Neural progenitor cell (in vitro differentiated cells): ENCODE data around the gene EPDR1. TPM values are rescaled to one million over a fixed set of nuclear protein-coding genes. Genes with fewer than 3 reads are reported as not detected.

Experiments
- DNase-seq: peaks from one replicate; pipeline ENCODE4 v3.0.0-alpha.2; 2016; ENCODE audit warnings: low spot score
- H2AFZ ChIP-seq: fragments of 200-600 bp; sonication (generic); replicated peaks from 2 replicates; pipeline ENCODE4 v1.6.1; 2016; ENCODE audit warnings: antibody characterized with exemption
- H3F3A ChIP-seq: fragments of 200-600 bp; sonication (generic); 2 replicates; pipeline ENCODE4 v1.6.1; 2016; ENCODE audit warnings: antibody characterized with exemption, low read depth
- H3K27ac ChIP-seq: fragments of 200-600 bp; sonication (generic); 2 replicates; pipeline ENCODE4 v1.5.1; 2016; ENCODE audit warnings: mild to moderate bottlenecking
- H3K27me3 ChIP-seq: fragments of 200-600 bp; sonication (generic); 2 replicates; pipeline ENCODE4 v1.6.1; 2016; ENCODE audit warnings: mild to moderate bottlenecking, moderate library complexity
- H3K36me3 ChIP-seq: fragments of 200-600 bp; sonication (generic); 2 replicates; pipeline ENCODE4 v1.5.1; 2016
- H3K4me1 ChIP-seq: fragments of 200-600 bp; sonication (generic); 2 replicates; pipeline ENCODE4 v1.6.1; 2016; ENCODE audit warnings: mixed run types
- H3K4me2 ChIP-seq: fragments of 200-600 bp; sonication (generic); 2 replicates; pipeline ENCODE4 v1.6.1; 2016
- H3K4me3 ChIP-seq: fragments of 200-600 bp; sonication (generic); 2 replicates; pipeline ENCODE4 v1.5.1; 2016
- H3K79me2 ChIP-seq: fragments of 200-600 bp; sonication (generic); 2 replicates; pipeline ENCODE4 v1.6.1; 2016; ENCODE audit warnings: low read depth
- H3K9ac ChIP-seq: fragments of 200-600 bp; sonication (generic); 2 replicates; pipeline ENCODE4 v1.6.1; 2016
- H3K9me3 ChIP-seq: fragments of 200-600 bp; sonication (generic); 2 replicates; pipeline ENCODE4 v1.5.1; 2016; ENCODE audit warnings: low read depth
- H4K20me1 ChIP-seq: fragments of 200-600 bp; sonication (generic); 2 replicates; pipeline ENCODE4 v1.6.1; 2016; ENCODE audit warnings: low read depth
- H3K27ac Mint-ChIP-seq: 3 replicates; pipeline ENCODE4 v1.8.0; 2021; ENCODE audit warnings: mixed read lengths
- H3K27me3 Mint-ChIP-seq: 2 replicates; pipeline ENCODE4 v1.8.0; 2022; ENCODE audit warnings: low read depth, mild to moderate bottlenecking, inconsistent platforms, moderate library complexity, mixed read lengths; ENCODE audit not compliant: insufficient read depth
- H3K36me3 Mint-ChIP-seq: 3 replicates; pipeline ENCODE4 v1.8.0; 2021; ENCODE audit warnings: mixed read lengths
- H3K4me1 Mint-ChIP-seq: 3 replicates; pipeline ENCODE4 v1.8.0; 2021; ENCODE audit warnings: mixed read lengths
- H3K4me3 Mint-ChIP-seq: 3 replicates; pipeline ENCODE4 v1.8.0; 2021; ENCODE audit warnings: mild to moderate bottlenecking, moderate library complexity, mixed read lengths
- H3K9me3 Mint-ChIP-seq: 3 replicates; pipeline ENCODE4 v1.8.0; 2020; ENCODE audit warnings: mixed read lengths
- EZH2 ChIP-seq: fragments of 200-600 bp; sonication (generic); IDR thresholded peaks from 2 replicates; pipeline ENCODE4 v1.6.1; 2017; ENCODE audit warnings: antibody characterized with exemption, mild to moderate bottlenecking, moderate library complexity
- EZH2phosphoT487 ChIP-seq: fragments of 200-600 bp; sonication (generic); IDR thresholded peaks from 2 replicates; pipeline ENCODE4 v1.6.1; 2017; ENCODE audit warnings: antibody characterized with exemption
- total RNA-seq: library from RNA; depleted of rRNA; stranded (reverse); fragments of >200 nt; gene quantifications from 2 replicates; pipeline ENCODE4 v1.2.3, GENCODE V29; 2015; ENCODE audit warnings: low replicate concordance
- TF ChIP-seq, protein P1 (sequence below): fragments of 200-600 bp; sonication (generic); IDR thresholded peaks from 2 replicates; pipeline ENCODE4 v1.5.1; 2017; ENCODE audit warnings: antibody characterized with exemption, mild to moderate bottlenecking

The EPDR1 gene
- 6.8 and 10.6 TPM in 2 replicates for total RNA-seq

DNA sequence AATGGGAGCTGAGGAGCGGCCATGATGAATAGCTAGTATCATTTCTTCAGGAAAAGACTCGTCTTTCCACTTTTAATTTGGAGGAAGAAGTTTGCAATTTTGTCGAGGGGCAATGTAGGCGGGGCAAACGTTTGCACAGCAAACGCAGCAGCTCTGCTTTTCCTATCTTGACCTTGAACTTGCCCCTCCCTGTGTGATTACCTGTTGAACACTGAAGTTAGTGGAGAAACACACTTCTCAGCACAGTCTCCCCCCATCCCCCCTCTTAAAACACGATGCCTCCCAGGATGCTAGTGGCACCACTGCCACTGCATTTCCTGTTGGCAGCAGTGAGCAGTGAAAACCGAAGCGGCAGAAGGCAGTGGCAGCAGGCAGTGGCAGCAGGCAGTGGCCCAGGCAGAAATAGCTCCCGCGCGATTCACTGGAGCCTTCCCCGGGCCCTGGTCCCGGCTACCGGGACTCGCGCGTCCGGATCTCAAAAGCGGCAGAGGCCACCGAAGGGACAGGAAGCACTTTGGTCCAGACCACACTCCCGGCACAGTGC is at the start of gene EPDR1:
Gene EPDR1 (plus strand): TSS at position 336 of the 544 bp plus-strand sequence. CDS start 300 bp downstream, outside the sequence.
- peaks cover 18% of the 10 kb centered on the region for H3K4me1 Mint-ChIP-seq
- Histone ChIP-seq H3K36me3 (no peaks in the 10 kb centered on the region), H4K20me1 (no peaks in the 10 kb centered on the region), H3K27me3 (peaks cover 61% of the 10 kb centered on the region), H3K9ac (no peak within 1 kb of the TSS), H2AFZ (peak within 1 kb of the TSS; percentile 96), H3K79me2 (no peaks in the 10 kb centered on the region), H3K4me1 (no peaks in the 10 kb centered on the region), H3K27ac (no peak within 1 kb of the TSS), H3K4me3 (peak within 1 kb of the TSS; percentile 65), H3F3A (no peaks in the 10 kb centered on the region), H3K9me3 (peaks cover 2% of the 10 kb centered on the region), H3K4me2 (peak within 1 kb of the TSS; percentile 83)
- H3K9me3 Mint-ChIP-seq, result peaks cover 4% of the 10 kb centered on the region
- peak within 1 kb of the TSS; percentile 77 for H3K27ac Mint-ChIP-seq
- H3K36me3 Mint-ChIP-seq, result no peaks in the 10 kb centered on the region
- H3K4me3 Mint-ChIP-seq, result peak within 1 kb of the TSS; percentile 91
- H3K27me3 Mint-ChIP-seq, result peaks cover 40% of the 10 kb centered on the region
- peak; percentile 70 for DNase-seq
- TF ChIP-seq EZH2, result peak; percentile 33
- TF ChIP-seq, protein P1, sequence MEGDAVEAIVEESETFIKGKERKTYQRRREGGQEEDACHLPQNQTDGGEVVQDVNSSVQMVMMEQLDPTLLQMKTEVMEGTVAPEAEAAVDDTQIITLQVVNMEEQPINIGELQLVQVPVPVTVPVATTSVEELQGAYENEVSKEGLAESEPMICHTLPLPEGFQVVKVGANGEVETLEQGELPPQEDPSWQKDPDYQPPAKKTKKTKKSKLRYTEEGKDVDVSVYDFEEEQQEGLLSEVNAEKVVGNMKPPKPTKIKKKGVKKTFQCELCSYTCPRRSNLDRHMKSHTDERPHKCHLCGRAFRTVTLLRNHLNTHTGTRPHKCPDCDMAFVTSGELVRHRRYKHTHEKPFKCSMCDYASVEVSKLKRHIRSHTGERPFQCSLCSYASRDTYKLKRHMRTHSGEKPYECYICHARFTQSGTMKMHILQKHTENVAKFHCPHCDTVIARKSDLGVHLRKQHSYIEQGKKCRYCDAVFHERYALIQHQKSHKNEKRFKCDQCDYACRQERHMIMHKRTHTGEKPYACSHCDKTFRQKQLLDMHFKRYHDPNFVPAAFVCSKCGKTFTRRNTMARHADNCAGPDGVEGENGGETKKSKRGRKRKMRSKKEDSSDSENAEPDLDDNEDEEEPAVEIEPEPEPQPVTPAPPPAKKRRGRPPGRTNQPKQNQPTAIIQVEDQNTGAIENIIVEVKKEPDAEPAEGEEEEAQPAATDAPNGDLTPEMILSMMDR, result no peak

DNA sequence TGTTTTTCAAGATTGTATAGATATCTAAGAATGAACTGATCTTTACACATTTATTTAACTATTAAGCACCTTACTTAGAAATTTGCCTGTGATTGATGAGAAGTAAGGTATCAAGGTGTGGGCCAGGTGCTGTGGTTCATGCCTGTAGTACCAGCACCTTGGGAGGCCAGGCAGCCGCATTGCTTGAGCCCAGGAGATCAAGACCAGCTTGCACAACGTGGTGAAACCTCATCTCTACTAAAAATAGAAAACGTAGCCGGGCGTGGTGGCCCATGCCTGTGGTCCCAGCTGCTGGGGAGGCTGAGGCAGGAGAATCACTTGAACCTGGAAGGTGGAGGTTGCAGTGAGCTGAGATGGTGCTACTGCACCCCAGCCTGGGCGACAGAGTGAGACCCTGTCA is 38.4 kb upstream of the EPDR1 start:
- TF ChIP-seq EZH2phosphoT487 (no peak), EZH2 (no peak)
- TF ChIP-seq, protein P1, result no peak
- Histone ChIP-seq H3K27me3 (no peaks in the 10 kb centered on the region), H3K27ac (no peak overlapping the region), H3K4me2 (no peak overlapping the region), H3K4me1 (no peaks in the 10 kb centered on the region), H2AFZ (no peak overlapping the region), H3F3A (no peaks in the 10 kb centered on the region), H4K20me1 (no peaks in the 10 kb centered on the region), H3K36me3 (no peaks in the 10 kb centered on the region), H3K4me3 (no peak overlapping the region), H3K9me3 (no peaks in the 10 kb centered on the region), H3K9ac (no peak overlapping the region), H3K79me2 (no peaks in the 10 kb centered on the region)
- Mint-ChIP-seq H3K4me1 (no peaks in the 10 kb centered on the region), H3K27me3 (no peaks in the 10 kb centered on the region), H3K27ac (no peak overlapping the region), H3K36me3 (no peaks in the 10 kb centered on the region), H3K4me3 (no peak overlapping the region), H3K9me3 (no peaks in the 10 kb centered on the region)
- no peak for DNase-seq

DNA sequence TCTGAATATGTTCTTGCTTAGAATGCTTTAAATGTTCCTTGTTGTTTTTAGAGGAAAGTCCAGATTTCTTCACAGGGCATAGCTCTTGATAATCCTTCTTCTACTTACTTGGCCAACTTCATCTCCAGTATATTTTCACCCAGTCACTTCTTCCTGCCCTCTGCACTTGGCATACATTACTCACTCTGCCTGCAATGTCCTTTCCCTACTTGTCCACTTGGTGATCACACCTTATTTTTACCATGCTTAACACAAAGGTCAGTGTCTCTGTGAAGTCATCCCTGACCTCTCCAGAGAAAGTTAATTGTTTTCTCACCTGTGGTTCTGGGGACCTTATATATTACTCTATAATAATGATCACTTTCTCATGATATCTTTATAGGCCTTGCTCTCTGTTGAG is 27.1 kb upstream of the EPDR1 start:
- DNase-seq, result no peak

More for the DNA sequence above, 27.1 kb upstream of the EPDR1 start:
- no peaks in the 10 kb centered on the region for H3K36me3 ChIP-seq
- H3K4me1 ChIP-seq, result no peaks in the 10 kb centered on the region
- H3K27ac ChIP-seq, result no peak overlapping the region
- no peak overlapping the region for H3K4me2 ChIP-seq
- no peaks in the 10 kb centered on the region for H3K27me3 ChIP-seq
- no peaks in the 10 kb centered on the region for H3K79me2 ChIP-seq
- no peak overlapping the region for H3K4me3 Mint-ChIP-seq
- H4K20me1 ChIP-seq, result no peaks in the 10 kb centered on the region
- no peaks in the 10 kb centered on the region for H3F3A ChIP-seq
- H3K4me1 Mint-ChIP-seq, result no peaks in the 10 kb centered on the region
- H3K9ac ChIP-seq, result no peak overlapping the region
- H2AFZ ChIP-seq, result no peak overlapping the region
- TF ChIP-seq EZH2phosphoT487 (no peak), EZH2 (no peak)
- TF ChIP-seq, protein P1, result no peak
- H3K27ac Mint-ChIP-seq, result no peak overlapping the region
- H3K9me3 Mint-ChIP-seq, result peaks cover 2% of the 10 kb centered on the region
- no peak overlapping the region for H3K4me3 ChIP-seq
- H3K27me3 Mint-ChIP-seq, result peaks cover 2% of the 10 kb centered on the region
- no peaks in the 10 kb centered on the region for H3K36me3 Mint-ChIP-seq
- H3K9me3 ChIP-seq, result no peaks in the 10 kb centered on the region
